ENCODE data around the gene SCNN1G.
"Not testable (repeated sequence)": the region's sequence is repeated elsewhere in the genome, so short reads cannot be mapped to it uniquely, and the experiment has no call there.

Gene SCNN1G

GRCh38 chr16:23232806-23233205, 50.3 kb downstream of the SCNN1G start:
- H3K9ac ChIP-seq (ENCODE audit: low read depth, low read length) = no peak overlapping the region
- H3K4me1 ChIP-seq (ENCODE audit: insufficient read depth, low read length) = no peaks in the 10 kb centered on the region
- no peaks in the 10 kb centered on the region for H3K9me3 ChIP-seq (ENCODE audit: control insufficient read depth, insufficient read depth, low read length)
- H3K36me3 ChIP-seq (ENCODE audit: insufficient read depth, low read length) = no peaks in the 10 kb centered on the region

- H3K9ac ChIP-seq (ENCODE audit: low read depth, low read length) = no peak overlapping the region
Measured at GRCh38 chr16:23235176-23235575, 52.6 kb downstream of the SCNN1G start.

GRCh38 chr16:23236983-23237382, 54.4 kb downstream of the SCNN1G start:
- Histone ChIP-seq H3K9ac (ENCODE audit: low read depth, low read length) (no peak overlapping the region), H3K4me1 (ENCODE audit: insufficient read depth, low read length) (no peaks in the 10 kb centered on the region), H3K9me3 (ENCODE audit: control insufficient read depth, insufficient read depth, low read length) (no peaks in the 10 kb centered on the region), H3K36me3 (ENCODE audit: insufficient read depth, low read length) (no peaks in the 10 kb centered on the region)

More at GRCh38 chr16:23235176-23235575, 52.6 kb downstream of the SCNN1G start:
- H3K36me3 ChIP-seq (ENCODE audit: insufficient read depth, low read length) = no peaks in the 10 kb centered on the region
- no peaks in the 10 kb centered on the region for H3K4me1 ChIP-seq (ENCODE audit: insufficient read depth, low read length)
- no peaks in the 10 kb centered on the region for H3K9me3 ChIP-seq (ENCODE audit: control insufficient read depth, insufficient read depth, low read length)

DNA sequence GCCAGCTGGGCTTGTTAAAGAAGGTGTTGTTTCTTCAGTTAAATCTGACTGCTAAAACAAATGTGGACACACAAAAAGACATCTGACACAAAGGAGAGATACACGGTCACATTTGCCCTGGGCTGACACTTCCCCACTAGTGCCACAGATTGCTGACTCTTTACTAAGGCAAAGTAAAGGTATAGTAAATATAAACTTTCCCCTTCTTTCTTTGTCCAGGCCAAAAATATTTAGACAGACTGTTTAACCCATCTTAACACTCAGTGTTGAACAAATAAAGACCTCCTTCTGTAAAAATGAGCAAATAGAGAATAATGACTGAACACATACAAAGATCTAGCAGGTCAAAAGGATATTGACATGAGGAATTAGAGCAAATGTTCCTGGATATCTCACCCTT, 58.4 kb downstream of the SCNN1G start:
- Histone ChIP-seq H3K4me1 (ENCODE audit: insufficient read depth, low read length) (no peaks in the 10 kb centered on the region), H3K36me3 (ENCODE audit: insufficient read depth, low read length) (no peaks in the 10 kb centered on the region), H3K9ac (ENCODE audit: low read depth, low read length) (no peak overlapping the region), H3K9me3 (ENCODE audit: control insufficient read depth, insufficient read depth, low read length) (no peaks in the 10 kb centered on the region)

DNA sequence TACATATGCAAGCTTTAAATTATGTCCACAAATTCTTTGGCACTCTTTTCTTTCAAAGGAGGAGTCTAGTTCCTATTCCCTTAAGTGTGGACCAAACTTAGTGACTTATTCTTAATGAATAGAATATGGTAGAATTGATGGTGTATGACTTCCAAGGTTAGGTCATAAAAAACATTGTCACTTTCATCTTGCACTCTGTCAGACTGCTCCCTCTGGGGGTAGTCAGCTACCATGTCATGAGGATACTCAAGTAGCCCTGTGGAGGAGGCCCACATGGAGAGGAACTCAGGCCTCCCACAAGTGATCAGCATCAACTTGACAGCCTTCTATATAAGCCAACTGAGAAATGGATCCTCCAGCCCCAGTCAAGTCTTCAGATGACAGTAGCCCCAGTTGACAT, 61.6 kb downstream of the SCNN1G start:
- Histone ChIP-seq H3K36me3 (ENCODE audit: insufficient read depth, low read length) (no peaks in the 10 kb centered on the region), H3K4me1 (ENCODE audit: insufficient read depth, low read length) (no peaks in the 10 kb centered on the region), H3K9me3 (ENCODE audit: control insufficient read depth, insufficient read depth, low read length) (no peaks in the 10 kb centered on the region), H3K9ac (ENCODE audit: low read depth, low read length) (no peak overlapping the region)

DNA sequence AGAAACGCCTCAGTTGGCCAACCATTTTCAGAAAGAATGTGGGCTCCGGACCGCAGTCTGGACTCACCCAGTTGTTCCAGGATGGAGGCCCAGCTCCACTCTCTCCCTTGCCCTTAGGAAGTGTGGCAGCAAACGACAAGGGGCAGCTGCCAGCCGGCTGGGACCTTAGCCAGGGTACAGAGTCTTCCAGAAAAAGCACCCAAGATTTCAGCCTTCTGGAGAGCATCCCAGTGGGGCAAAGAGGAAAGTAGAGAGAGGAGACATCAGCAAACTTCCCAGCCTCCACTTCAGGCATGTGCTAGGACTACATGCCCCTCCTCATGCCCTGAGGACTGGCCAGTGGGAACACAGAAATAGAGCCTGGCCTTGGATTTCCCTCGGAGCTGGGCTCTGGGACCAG, 62.7 kb downstream of the SCNN1G start:
- H3K4me1 ChIP-seq (ENCODE audit: insufficient read depth, low read length) = no peaks in the 10 kb centered on the region
- no peak overlapping the region for H3K9ac ChIP-seq (ENCODE audit: low read depth, low read length)
- no peaks in the 10 kb centered on the region for H3K36me3 ChIP-seq (ENCODE audit: insufficient read depth, low read length)
- H3K9me3 ChIP-seq (ENCODE audit: control insufficient read depth, insufficient read depth, low read length) = no peaks in the 10 kb centered on the region

GRCh38 chr16:23248261-23249194, 66.0 kb downstream of the SCNN1G start:
- no peaks in the 10 kb centered on the region for H3K9me3 ChIP-seq (ENCODE audit: control insufficient read depth, insufficient read depth, low read length)
- H3K9ac ChIP-seq (ENCODE audit: low read depth, low read length) = no peak overlapping the region
- H3K4me1 ChIP-seq (ENCODE audit: insufficient read depth, low read length) = no peaks in the 10 kb centered on the region
- H3K36me3 ChIP-seq (ENCODE audit: insufficient read depth, low read length) = no peaks in the 10 kb centered on the region

GRCh38 chr16:23249830-23250229, 67.3 kb downstream of the SCNN1G start:
- H3K36me3 ChIP-seq (ENCODE audit: insufficient read depth, low read length) = no peaks in the 10 kb centered on the region
- H3K9ac ChIP-seq (ENCODE audit: low read depth, low read length) = no peak overlapping the region
- H3K4me1 ChIP-seq (ENCODE audit: insufficient read depth, low read length) = no peaks in the 10 kb centered on the region

DNA sequence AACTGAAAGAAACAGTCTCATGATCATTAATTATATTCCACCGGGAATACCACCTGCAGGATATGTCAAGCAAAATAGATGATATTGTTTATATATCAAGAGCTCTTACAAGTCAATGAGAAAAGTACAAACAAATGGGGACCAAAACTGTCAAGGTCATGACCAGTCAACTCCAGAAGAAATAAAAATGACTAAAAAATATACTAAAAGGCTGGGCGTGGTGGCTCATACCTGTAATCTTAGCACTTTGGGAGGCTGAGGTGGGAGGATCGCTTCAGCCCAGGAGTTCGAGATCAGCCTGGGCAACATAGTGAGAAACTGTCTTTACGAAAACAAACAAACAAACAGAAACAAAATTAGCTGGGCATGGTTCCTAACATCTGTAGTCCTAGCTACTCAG, 69.8 kb downstream of the SCNN1G start:
- H3K9ac ChIP-seq (ENCODE audit: low read depth, low read length) = no peak overlapping the region
- no peaks in the 10 kb centered on the region for H3K9me3 ChIP-seq (ENCODE audit: control insufficient read depth, insufficient read depth, low read length)
- no peaks in the 10 kb centered on the region for H3K4me1 ChIP-seq (ENCODE audit: insufficient read depth, low read length)
- no peaks in the 10 kb centered on the region for H3K36me3 ChIP-seq (ENCODE audit: insufficient read depth, low read length)

More at GRCh38 chr16:23249830-23250229, 67.3 kb downstream of the SCNN1G start:
- H3K9me3 ChIP-seq (ENCODE audit: control insufficient read depth, insufficient read depth, low read length) = no peaks in the 10 kb centered on the region

DNA sequence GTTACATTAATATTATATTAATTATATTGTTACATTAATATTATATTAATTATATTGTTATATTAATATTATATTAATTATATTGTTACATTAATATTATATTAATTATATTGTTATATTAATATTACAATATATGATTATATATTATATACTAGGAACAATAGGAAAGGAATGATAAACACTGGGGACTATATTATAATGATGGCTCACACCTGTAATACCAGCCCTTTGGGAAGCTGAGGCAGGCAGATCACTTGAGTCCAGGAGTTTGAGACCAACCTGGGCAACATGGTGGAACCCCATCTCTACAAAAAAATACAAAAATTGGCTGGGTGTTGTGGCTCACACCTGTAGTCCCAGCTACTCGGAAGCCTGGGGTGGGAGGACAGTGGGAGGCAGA, 71.1 kb downstream of the SCNN1G start:
- H3K36me3 ChIP-seq (ENCODE audit: insufficient read depth, low read length); H3K9me3 ChIP-seq (ENCODE audit: control insufficient read depth, insufficient read depth, low read length); H3K4me1 ChIP-seq (ENCODE audit: insufficient read depth, low read length); H3K9ac ChIP-seq (ENCODE audit: low read depth, low read length): not testable (repeated sequence)

GRCh38 chr16:23254338-23254737, 71.8 kb downstream of the SCNN1G start:
- H3K36me3 ChIP-seq (ENCODE audit: insufficient read depth, low read length) = no peaks in the 10 kb centered on the region
- no peak overlapping the region for H3K9ac ChIP-seq (ENCODE audit: low read depth, low read length)
- H3K4me1 ChIP-seq (ENCODE audit: insufficient read depth, low read length) = no peaks in the 10 kb centered on the region
- H3K9me3 ChIP-seq (ENCODE audit: control insufficient read depth, insufficient read depth, low read length) = no peaks in the 10 kb centered on the region

- Histone ChIP-seq H3K9me3 (ENCODE audit: control insufficient read depth, insufficient read depth, low read length) (no peaks in the 10 kb centered on the region), H3K36me3 (ENCODE audit: insufficient read depth, low read length) (no peaks in the 10 kb centered on the region), H3K4me1 (ENCODE audit: insufficient read depth, low read length) (no peaks in the 10 kb centered on the region)
Measured at GRCh38 chr16:23255000-23255399, 72.5 kb downstream of the SCNN1G start.

DNA sequence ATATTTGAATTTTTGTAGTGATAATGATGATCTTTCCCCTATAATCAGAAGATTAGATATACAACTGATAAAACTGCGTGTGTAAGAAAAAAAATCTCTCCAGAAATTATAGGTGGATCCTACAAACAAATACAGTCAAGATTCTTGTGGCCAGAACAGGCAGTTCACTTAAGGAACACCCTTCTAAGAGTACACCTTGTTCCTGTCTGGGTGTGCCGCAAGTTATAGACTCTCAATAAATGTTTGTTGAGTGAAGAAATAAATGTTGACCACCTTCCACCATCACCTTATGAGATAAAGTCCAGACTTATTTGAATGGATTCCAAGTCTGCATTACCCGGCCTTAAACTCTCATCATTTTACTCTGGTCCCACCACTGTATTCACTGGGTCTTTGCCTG, 73.9 kb downstream of the SCNN1G start:
- Histone ChIP-seq H3K36me3 (ENCODE audit: insufficient read depth, low read length) (no peaks in the 10 kb centered on the region), H3K4me1 (ENCODE audit: insufficient read depth, low read length) (no peaks in the 10 kb centered on the region), H3K9me3 (ENCODE audit: control insufficient read depth, insufficient read depth, low read length) (no peaks in the 10 kb centered on the region), H3K9ac (ENCODE audit: low read depth, low read length) (no peak overlapping the region)

More at GRCh38 chr16:23255000-23255399, 72.5 kb downstream of the SCNN1G start:
- H3K9ac ChIP-seq (ENCODE audit: low read depth, low read length) = no peak overlapping the region

DNA sequence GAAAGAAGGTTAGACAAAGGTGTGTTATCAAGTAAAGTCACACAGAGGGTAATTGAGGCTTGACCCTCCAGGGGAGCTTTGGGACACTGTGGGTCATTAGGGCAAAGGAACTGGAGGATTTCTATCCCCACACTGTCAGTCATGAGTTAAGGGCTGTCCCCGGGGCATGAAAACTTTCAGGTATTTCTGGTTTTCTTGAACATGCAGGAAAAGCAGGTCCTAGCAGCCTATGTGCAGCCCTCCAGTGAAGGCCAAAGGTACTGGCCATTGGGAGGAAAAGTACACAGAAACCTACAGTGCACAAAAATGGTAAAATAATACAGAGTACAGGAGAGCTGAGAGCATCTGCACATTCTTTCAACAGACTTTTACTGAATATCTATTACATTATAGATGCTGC, 75.1 kb downstream of the SCNN1G start:
- Histone ChIP-seq H3K36me3 (ENCODE audit: insufficient read depth, low read length) (no peaks in the 10 kb centered on the region), H3K9ac (ENCODE audit: low read depth, low read length) (no peak overlapping the region), H3K9me3 (ENCODE audit: control insufficient read depth, insufficient read depth, low read length) (no peaks in the 10 kb centered on the region), H3K4me1 (ENCODE audit: insufficient read depth, low read length) (no peaks in the 10 kb centered on the region)

DNA sequence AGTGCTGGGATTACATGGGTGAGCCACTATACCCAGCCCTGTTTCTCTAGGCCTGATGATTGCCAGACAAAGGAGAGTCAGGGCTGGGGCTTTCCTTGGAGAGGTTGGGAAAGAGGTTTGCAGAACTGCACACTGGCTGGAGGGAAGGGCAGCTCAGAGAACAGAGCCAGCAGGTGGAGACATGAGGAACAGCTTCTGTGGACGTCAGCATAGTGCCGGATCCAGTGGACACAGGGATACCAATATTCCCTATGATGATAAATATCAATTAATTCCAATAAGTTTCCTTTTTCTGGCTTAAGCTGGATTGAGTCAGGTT, 76.3 kb downstream of the SCNN1G start:
- H3K4me1 ChIP-seq (ENCODE audit: insufficient read depth, low read length) = no peaks in the 10 kb centered on the region
- no peak overlapping the region for H3K9ac ChIP-seq (ENCODE audit: low read depth, low read length)
- no peaks in the 10 kb centered on the region for H3K36me3 ChIP-seq (ENCODE audit: insufficient read depth, low read length)
- H3K9me3 ChIP-seq (ENCODE audit: control insufficient read depth, insufficient read depth, low read length) = no peaks in the 10 kb centered on the region
